CD4-positive, CD25-positive, alpha-beta regulatory T cell (primary cell): ENCODE results near the gene FAM177B. TPM values are rescaled to one million over a fixed set of nuclear protein-coding genes. Genes with fewer than 3 reads are reported as not detected.
A peak's percentile ranks its signal among the peaks of the same experiment; 100 is the strongest.

Experiments
- ATAC-seq, 2 donors: fragments of 150-1000 bp; cut with Tn5 transposase; one replicate each; pipeline ENCODE4 v1.10.0; 2021; ENCODE audit warnings: low read depth in 2 of 2, moderate number of reproducible peaks in 2 of 2, moderate library complexity in 1 of 2
- DNase-seq, 3 donors: peaks; one replicate each; pipeline versions ENCODE4 v3.0.0 to v3.0.0-alpha.2; 2012 to 2022; ENCODE audit warnings: mixed read lengths in 1 of 3
- H3K27ac ChIP-seq: one replicate; pipeline ENCODE4 v1.7.0; 2013; ENCODE audit warnings: mild to moderate bottlenecking, low read length; ENCODE audit not compliant: insufficient read depth, poor library complexity, severe bottlenecking
- H3K27me3 ChIP-seq: one replicate; pipeline ENCODE4 v1.7.0; 2013; ENCODE audit warnings: low read length; ENCODE audit not compliant: control insufficient read depth, insufficient read depth
- H3K36me3 ChIP-seq: one replicate; pipeline ENCODE4 v1.7.0; 2013; ENCODE audit warnings: mild to moderate bottlenecking, low read length, moderate library complexity; ENCODE audit not compliant: control insufficient read depth, insufficient read depth
- H3K4me1 ChIP-seq: 2 replicates; pipeline ENCODE4 v1.7.0; 2013; ENCODE audit warnings: mild to moderate bottlenecking, low read length; ENCODE audit not compliant: insufficient read depth, control insufficient read depth, poor library complexity, severe bottlenecking
- H3K4me3 ChIP-seq: one replicate; pipeline ENCODE4 v1.7.0; 2013; ENCODE audit warnings: low read depth, mild to moderate bottlenecking, low read length, moderate library complexity
- H3K9me3 ChIP-seq, 2 experiments: 1 replicate in 1 of 2; 2 replicates in 1 of 2; pipeline ENCODE4 v1.7.0; 2013; ENCODE audit warnings: low read length in 2 of 2, mild to moderate bottlenecking in 1 of 2, moderate library complexity in 1 of 2; ENCODE audit not compliant: control insufficient read depth in 2 of 2
- H3K27ac Mint-ChIP-seq, 3 donors: one replicate each; pipeline ENCODE4 v1.8.0; 2020 to 2022; ENCODE audit warnings: mild to moderate bottlenecking in 3 of 3, mixed read lengths in 3 of 3, moderate library complexity in 2 of 3
- H3K27me3 Mint-ChIP-seq: one replicate; pipeline ENCODE4 v1.8.0; 2022; ENCODE audit warnings: mild to moderate bottlenecking, mixed read lengths
- H3K36me3 Mint-ChIP-seq: one replicate; pipeline ENCODE4 v1.8.0; 2020; ENCODE audit warnings: mixed read lengths
- H3K4me1 Mint-ChIP-seq, 4 donors: one replicate each; pipeline ENCODE4 v1.8.0; 2020 to 2022; ENCODE audit warnings: mixed read lengths in 4 of 4, mild to moderate bottlenecking in 1 of 4
- H3K4me3 Mint-ChIP-seq, 4 donors: one replicate each; pipeline ENCODE4 v1.8.0; 2020 to 2022; ENCODE audit warnings: mild to moderate bottlenecking in 4 of 4, mixed read lengths in 4 of 4, moderate library complexity in 3 of 4
- H3K9me3 Mint-ChIP-seq, 7 donors: one replicate each; pipeline ENCODE4 v1.8.0; 2020 to 2022; ENCODE audit warnings: mixed read lengths in 7 of 7, mild to moderate bottlenecking in 3 of 7, moderate library complexity in 2 of 7
- polyA plus RNA-seq, 4 donors: library from polyadenylated mRNA; unstranded; fragments of 300-500 nt; fragmentation: Illumina TruSeq; gene quantifications; one replicate each; pipeline ENCODE4 v1.2.3, GENCODE V29; 2021
- total RNA-seq: library from RNA; stranded (reverse); gene quantifications from one replicate; pipeline ENCODE4 v1.2.3, GENCODE V29; 2022

Gene FAM177B
- total and polyA plus RNA-seq, 5 donors from 2014 or later, result not detected

DNA sequence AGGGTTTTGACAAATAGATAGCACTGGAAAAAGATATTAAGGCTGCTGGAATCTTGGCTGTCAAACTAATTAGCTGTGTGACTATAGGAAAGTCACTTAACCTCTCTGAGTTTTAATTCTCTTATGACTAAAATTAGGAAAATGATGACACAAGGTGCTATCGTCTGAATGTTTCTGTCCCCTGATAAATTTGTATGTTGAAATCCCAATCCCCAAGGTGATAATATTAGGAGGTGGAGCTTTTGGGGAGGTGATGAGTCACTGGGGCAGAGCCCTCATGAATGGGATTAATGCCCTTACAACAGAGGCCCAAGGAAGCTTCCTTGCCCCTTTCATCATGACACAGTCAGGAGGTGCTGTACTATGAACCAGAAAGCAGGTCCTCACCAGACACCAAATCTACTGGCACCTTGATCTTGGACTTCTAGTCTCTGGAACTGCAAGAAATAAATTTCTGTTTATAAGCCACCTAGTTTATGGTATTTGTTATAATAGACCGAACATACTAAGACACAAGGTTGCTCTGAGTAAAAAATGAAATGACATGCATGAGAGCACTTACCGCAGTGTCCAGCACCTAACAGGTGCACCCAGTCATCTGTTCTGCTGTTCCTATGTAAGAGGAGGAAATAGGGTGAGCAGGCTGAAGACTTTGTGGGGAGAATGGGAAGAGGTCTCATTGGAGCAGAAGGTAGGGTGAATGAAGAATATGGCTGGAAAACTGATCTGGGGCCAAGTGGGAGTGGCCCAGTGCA is 51.6 kb downstream of the FAM177B start:
- DNase-seq, result no peak
- H3K36me3 ChIP-seq, result no peaks in the 10 kb centered on the region
- peaks cover 0 to 7% (median 2%) of the 10 kb centered on the region in 7 donors for H3K9me3 Mint-ChIP-seq
- H3K4me3 ChIP-seq, result no peak overlapping the region
- H3K27me3 Mint-ChIP-seq, result peaks cover 11% of the 10 kb centered on the region
- peak overlapping the region in 1 of 3 donors; percentile 40 for H3K27ac Mint-ChIP-seq
- no peaks in the 10 kb centered on the region for H3K9me3 ChIP-seq
- H3K4me1 Mint-ChIP-seq, result peaks cover 0 to 6% (median 0%) of the 10 kb centered on the region in 4 donors
- H3K27me3 ChIP-seq, result peaks cover 12% of the 10 kb centered on the region
- H3K4me3 Mint-ChIP-seq, result no peak overlapping the region
- H3K36me3 Mint-ChIP-seq, result no peaks in the 10 kb centered on the region
- H3K4me1 ChIP-seq, result no peaks in the 10 kb centered on the region
- no peak for ATAC-seq
- H3K27ac ChIP-seq, result no peak overlapping the region

DNA sequence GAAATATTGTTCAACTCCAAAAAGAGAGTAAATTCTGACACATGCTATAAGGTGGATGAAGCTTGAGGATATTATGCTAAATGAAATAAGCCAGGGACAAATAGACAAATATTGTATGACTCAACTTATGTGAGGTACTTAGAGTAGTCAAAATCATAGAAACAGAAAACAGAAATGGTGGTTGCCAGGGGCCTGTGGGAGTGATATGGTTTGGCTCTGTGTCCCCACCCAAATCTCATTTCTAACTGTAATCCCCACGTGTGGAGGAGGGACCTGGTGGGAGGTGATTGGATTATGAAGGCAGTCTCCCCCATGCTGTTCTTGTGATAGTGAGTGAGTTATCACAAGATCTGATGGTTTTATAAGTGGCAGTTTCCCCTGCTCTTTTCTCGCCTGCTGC is 53.1 kb downstream of the FAM177B start:
- Mint-ChIP-seq H3K27me3 (peaks cover 2% of the 10 kb centered on the region), H3K4me3 (no peak overlapping the region), H3K36me3 (no peaks in the 10 kb centered on the region), H3K27ac (no peak overlapping the region), H3K4me1 (peaks cover 0 to 3% (median 0%) of the 10 kb centered on the region in 4 donors), H3K9me3 (peaks cover 0 to 7% (median 0%) of the 10 kb centered on the region in 7 donors)
- Histone ChIP-seq H3K9me3 (no peaks in the 10 kb centered on the region), H3K27ac (no peak overlapping the region), H3K4me3 (no peak overlapping the region), H3K27me3 (peaks cover 8% of the 10 kb centered on the region), H3K4me1 (no peaks in the 10 kb centered on the region), H3K36me3 (no peaks in the 10 kb centered on the region)
- DNase-seq (no peak), ATAC-seq (no peak)

DNA sequence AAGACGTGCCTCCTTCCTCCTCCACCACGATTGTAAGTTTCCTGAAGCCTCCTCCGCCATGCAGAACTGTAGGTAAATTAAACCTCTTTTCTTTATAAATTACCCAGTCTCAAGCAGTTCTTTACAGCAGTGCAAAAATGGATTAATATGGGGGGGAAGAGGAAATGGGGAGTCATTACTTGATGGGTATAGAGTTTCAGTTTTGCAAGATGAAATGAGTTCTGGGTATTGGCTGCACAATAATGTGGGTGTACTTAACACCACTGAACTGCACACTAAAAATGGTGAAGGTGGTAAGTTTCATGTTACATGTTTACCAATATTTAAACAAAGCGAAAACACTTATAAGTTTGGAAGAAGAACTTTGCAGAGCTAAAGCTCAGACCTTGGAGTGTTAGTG is 53.5 kb downstream of the FAM177B start:
- Mint-ChIP-seq H3K4me1 (no peaks in the 10 kb centered on the region), H3K9me3 (peaks cover 0 to 7% (median 0%) of the 10 kb centered on the region in 7 donors), H3K27me3 (no peaks in the 10 kb centered on the region), H3K36me3 (no peaks in the 10 kb centered on the region), H3K4me3 (no peak overlapping the region), H3K27ac (no peak overlapping the region)
- ATAC-seq (no peak), DNase-seq (peak in 1 of 3 donors; percentile 53)
- no peaks in the 10 kb centered on the region for H3K36me3 ChIP-seq
- H3K4me3 ChIP-seq, result no peak overlapping the region
- H3K4me1 ChIP-seq, result no peaks in the 10 kb centered on the region
- H3K27me3 ChIP-seq, result peaks cover 3% of the 10 kb centered on the region
- H3K27ac ChIP-seq, result no peak overlapping the region
- no peaks in the 10 kb centered on the region for H3K9me3 ChIP-seq

DNA sequence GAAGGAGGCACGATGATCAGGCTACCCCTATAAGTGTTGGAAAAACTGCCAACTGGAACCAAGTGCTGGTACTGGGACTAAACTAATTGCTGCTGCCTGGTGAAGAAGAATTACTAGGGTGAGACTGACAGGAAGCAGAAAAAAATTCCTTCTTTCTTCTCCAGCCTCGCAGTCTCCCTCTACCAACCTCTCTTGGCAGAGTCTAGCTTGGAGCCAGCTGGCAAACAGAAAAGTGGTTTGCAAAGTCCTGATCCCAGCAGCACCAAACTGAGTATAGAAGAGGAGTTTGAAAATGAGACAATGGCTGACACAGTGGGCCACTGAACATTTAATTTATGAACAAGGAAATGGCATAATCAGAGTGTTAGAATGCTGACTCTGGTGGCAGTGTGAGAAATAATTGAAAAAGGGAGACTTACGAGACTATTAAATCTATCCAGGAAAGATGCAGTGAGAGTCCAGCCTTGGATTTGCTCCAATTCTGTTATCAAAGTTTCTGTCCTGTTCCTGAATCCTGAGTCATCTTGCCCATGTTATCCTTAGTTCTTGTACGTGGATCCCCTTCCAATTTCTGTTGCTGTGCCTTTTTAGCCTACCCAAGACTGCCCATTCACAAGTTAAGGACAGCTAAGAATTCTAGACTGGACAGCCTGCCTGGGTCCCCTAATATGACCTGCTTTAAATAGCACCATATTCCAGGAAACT is 54.2 kb downstream of the FAM177B start:
- no peaks in the 10 kb centered on the region for H3K27me3 Mint-ChIP-seq
- H3K4me1 Mint-ChIP-seq, result no peaks in the 10 kb centered on the region
- H3K27ac Mint-ChIP-seq, result no peak overlapping the region
- peaks cover 0 to 7% (median 0%) of the 10 kb centered on the region in 7 donors for H3K9me3 Mint-ChIP-seq
- no peak overlapping the region for H3K4me3 Mint-ChIP-seq
- Histone ChIP-seq H3K4me3 (no peak overlapping the region), H3K4me1 (no peaks in the 10 kb centered on the region), H3K9me3 (no peaks in the 10 kb centered on the region), H3K27ac (no peak overlapping the region), H3K36me3 (no peaks in the 10 kb centered on the region), H3K27me3 (peaks cover under 1% of the 10 kb centered on the region)
- no peak for DNase-seq
- no peaks in the 10 kb centered on the region for H3K36me3 Mint-ChIP-seq
- ATAC-seq, result no peak

DNA sequence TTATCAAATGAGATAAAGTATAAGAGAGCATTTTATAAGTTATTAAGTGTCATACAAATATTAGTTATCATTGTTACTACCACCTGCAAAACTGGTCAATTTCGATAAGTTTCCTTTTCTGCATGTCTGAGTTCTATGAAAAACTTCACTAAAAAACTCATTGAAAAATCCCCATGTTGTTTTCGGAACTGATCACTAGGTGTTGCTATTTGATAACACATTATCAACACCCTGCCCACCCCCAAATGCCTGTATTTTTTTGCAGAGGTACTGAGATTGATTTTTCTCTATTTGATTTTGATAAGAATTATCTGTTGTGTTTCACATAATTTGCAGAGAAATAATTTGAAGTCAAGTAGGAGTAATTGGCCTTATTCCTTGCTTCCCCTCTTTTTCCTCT is 55.7 kb downstream of the FAM177B start:
- Mint-ChIP-seq H3K36me3 (no peaks in the 10 kb centered on the region), H3K9me3 (peaks cover 0 to 7% (median 0%) of the 10 kb centered on the region in 7 donors), H3K27me3 (no peaks in the 10 kb centered on the region), H3K27ac (no peak overlapping the region), H3K4me3 (no peak overlapping the region), H3K4me1 (no peaks in the 10 kb centered on the region)
- Histone ChIP-seq H3K9me3 (no peaks in the 10 kb centered on the region), H3K4me1 (no peaks in the 10 kb centered on the region), H3K36me3 (no peaks in the 10 kb centered on the region), H3K4me3 (no peak overlapping the region), H3K27ac (no peak overlapping the region), H3K27me3 (no peaks in the 10 kb centered on the region)
- ATAC-seq (no peak), DNase-seq (peak in 2 of 3 donors; percentile 11 to 45)

DNA sequence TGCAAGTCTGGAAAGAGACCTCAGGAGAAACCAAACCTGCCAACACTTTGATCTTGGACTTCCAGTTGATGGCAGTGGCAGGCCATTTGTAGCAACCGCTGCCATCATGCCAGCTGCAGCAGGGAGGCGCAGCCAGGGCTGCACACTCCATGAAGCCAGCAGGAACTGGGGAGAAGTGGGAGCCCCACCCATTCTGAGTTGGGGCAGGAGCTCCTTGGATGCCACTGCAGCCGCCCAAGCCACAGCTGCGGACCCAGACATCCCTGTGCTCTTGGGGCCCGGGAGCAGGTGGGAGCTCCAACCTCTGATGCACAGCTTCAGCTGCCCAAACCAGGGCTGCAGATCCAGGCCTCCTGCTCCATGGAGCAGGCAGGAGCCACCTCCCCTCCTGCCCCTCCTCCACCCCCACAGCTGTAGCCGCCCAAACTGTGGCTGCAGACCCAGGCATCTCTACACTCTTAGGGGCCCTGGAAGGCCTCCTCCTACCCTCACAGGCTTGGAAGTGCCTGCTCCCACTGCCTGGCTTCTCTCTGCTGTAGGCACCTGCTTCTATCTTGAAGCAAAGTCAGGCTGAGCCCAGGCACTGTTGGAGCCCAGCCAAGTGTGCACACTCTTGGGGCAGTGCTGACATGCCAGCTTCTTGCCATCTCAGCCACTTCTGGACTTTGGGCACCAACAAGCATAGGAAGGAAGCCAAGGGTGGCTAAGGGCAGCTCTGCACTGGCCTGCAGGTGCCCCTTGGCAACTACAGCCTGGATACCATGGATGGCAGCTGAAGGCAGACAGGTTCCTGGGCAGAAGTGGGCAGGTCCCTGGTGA is 57.9 kb downstream of the FAM177B start:
- no peak overlapping the region for H3K4me3 Mint-ChIP-seq

DNA sequence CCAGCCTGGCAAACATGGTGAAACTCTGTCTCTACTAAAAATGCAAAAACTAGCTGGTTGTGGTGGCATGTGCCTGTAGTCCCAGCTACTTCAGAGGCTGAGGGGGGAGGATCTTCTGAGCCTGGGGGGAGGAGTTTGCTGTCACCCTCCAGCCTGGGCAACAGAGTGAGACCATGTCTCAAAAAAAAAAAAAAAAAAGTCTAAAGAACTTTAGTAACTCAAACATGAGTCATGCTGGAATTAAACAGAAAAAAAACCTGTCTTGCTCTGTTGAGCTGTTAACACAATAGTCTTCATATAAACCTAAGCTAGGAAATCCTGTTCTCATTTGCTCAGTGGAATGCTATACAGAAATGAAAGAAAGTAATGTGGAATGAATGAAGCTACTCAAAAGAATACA is 61.1 kb downstream of the FAM177B start:
- Mint-ChIP-seq H3K4me3 (no peak overlapping the region), H3K9me3 (no peaks in the 10 kb centered on the region), H3K4me1 (peaks cover 0 to 10% (median 2%) of the 10 kb centered on the region in 4 donors), H3K27ac (no peak overlapping the region), H3K27me3 (peaks cover 17% of the 10 kb centered on the region), H3K36me3 (no peaks in the 10 kb centered on the region)
- peak in 1 of 3 donors; percentile 64 for DNase-seq
- no peak overlapping the region for H3K4me3 ChIP-seq
- no peak overlapping the region for H3K27ac ChIP-seq
- peaks cover 8% of the 10 kb centered on the region for H3K27me3 ChIP-seq
- no peaks in the 10 kb centered on the region for H3K9me3 ChIP-seq
- peak in 1 of 2 donors; percentile 28 for ATAC-seq
- no peaks in the 10 kb centered on the region for H3K4me1 ChIP-seq
- no peaks in the 10 kb centered on the region for H3K36me3 ChIP-seq

More for the DNA sequence above, 57.9 kb downstream of the FAM177B start:
- ATAC-seq (no peak), DNase-seq (no peak)
- Mint-ChIP-seq H3K36me3 (no peaks in the 10 kb centered on the region), H3K27ac (no peak overlapping the region), H3K4me1 (peaks cover 0 to 10% (median 2%) of the 10 kb centered on the region in 4 donors), H3K27me3 (peaks cover 5% of the 10 kb centered on the region), H3K9me3 (peaks cover 0 to 2% (median 0%) of the 10 kb centered on the region in 7 donors)
- Histone ChIP-seq H3K4me3 (no peak overlapping the region), H3K4me1 (no peaks in the 10 kb centered on the region), H3K27me3 (peaks cover 3% of the 10 kb centered on the region), H3K27ac (no peak overlapping the region), H3K36me3 (no peaks in the 10 kb centered on the region), H3K9me3 (no peaks in the 10 kb centered on the region)
